HFF-Myc (cell line): ENCODE data around the gene ARHGAP21.
"Not testable (repeated sequence)": the region's sequence is repeated elsewhere in the genome, so short reads cannot be mapped to it uniquely, and the experiment has no call there.

Source experiments
- DNase-seq: peaks from one replicate; pipeline ENCODE4 v3.0.0-alpha.2; 2011; ENCODE audit warnings: low read depth; ENCODE audit errors: extremely low read depth
- H3K4me3 ChIP-seq: replicated peaks from 2 replicates; pipeline ENCODE4 v1.5.1; 2011; ENCODE audit warnings: low read depth, mild to moderate bottlenecking, control low read depth, low read length
- TF ChIP-seq, protein P1 (sequence below): IDR thresholded peaks from 2 replicates; pipeline ENCODE4 v1.5.1; 2012; ENCODE audit warnings: mild to moderate bottlenecking, low read depth, low read length, control low read depth; ENCODE audit errors: missing control alignments

Gene ARHGAP21

DNA sequence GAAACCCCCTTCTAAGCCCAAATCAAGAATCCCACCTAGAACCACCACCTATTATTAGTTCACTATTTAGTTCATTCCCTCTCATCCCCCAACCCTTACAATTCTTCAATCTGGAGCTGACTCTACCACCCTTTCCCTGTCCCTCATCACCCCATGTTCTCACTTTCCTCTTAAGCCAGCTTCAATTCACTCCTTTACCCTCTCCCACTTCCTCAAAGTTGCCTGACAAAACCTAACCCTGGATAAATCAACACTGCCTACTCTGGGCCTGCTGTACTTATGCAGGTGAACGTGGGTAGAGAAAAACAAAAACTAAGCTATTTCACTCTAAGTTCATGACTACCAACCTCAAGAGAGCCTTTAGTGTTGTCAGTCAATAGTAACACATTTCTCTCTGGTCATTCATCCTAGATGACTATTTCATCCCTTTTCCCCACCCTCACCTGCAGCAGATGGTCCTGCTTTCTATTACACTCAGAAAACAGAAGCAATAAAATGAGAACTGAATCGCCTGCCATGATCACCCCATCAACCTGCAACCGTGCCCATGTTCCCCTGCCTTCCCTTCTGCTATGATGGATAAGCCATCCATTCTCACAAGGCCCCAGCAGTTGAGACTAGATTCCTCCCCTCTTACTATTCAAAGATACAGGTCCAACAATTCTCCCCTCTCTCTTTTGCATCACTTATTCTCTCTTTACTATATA lies 52.6 kb downstream of the ARHGAP21 start:
- no peak for DNase-seq
- no peak overlapping the region for H3K4me3 ChIP-seq
- TF ChIP-seq, protein P1, sequence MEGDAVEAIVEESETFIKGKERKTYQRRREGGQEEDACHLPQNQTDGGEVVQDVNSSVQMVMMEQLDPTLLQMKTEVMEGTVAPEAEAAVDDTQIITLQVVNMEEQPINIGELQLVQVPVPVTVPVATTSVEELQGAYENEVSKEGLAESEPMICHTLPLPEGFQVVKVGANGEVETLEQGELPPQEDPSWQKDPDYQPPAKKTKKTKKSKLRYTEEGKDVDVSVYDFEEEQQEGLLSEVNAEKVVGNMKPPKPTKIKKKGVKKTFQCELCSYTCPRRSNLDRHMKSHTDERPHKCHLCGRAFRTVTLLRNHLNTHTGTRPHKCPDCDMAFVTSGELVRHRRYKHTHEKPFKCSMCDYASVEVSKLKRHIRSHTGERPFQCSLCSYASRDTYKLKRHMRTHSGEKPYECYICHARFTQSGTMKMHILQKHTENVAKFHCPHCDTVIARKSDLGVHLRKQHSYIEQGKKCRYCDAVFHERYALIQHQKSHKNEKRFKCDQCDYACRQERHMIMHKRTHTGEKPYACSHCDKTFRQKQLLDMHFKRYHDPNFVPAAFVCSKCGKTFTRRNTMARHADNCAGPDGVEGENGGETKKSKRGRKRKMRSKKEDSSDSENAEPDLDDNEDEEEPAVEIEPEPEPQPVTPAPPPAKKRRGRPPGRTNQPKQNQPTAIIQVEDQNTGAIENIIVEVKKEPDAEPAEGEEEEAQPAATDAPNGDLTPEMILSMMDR, result no peak

DNA sequence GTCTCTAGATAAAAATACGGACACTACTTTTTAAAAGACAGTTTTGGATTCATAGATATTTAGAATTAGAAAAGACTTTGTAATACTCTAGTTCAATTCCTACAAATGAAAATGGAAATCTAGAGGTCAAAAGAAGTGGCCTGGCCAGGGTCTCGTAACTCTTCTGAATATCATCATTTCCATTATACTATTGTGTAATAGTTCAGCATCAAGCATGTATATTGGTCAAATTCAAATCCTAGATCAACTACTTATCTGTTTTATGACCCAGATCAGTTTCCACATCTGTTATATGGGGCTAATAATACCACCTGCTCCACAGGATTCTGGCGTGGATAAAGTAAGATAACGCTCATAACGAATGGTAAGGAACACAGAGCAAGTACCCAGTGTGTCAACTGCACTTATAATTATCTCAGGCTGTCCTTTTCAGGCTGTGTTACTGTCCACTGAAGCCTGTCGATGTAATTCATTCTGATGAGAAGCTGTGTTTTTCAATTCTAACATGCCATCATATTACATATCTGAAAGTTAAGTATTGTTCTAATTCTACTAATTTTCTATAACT lies 54.3 kb downstream of the ARHGAP21 start:
- no peak overlapping the region for H3K4me3 ChIP-seq
- DNase-seq, result no peak
- TF ChIP-seq, protein P1, result no peak

DNA sequence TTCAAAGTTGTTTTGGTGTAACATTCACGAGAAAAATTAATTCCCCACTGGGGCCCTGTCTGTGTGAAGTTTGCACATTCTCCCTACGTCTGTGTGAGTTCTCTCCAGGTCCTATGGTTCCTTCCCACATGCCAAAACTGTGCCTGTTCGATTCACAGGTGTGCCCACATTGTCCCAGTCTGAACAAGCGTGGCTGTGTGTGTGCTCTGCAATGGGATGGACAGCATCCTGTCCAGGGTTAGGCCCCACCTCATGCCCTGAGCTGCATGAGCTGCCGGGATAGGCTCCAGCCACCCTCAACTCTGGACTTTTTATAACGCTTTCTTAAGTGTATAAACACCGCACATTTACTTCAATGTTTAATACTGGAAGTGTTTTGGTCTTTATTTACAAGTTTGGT lies 55.4 kb downstream of the ARHGAP21 start:
- TF ChIP-seq, protein P1, result no peak
- H3K4me3 ChIP-seq, result no peak overlapping the region
- no peak for DNase-seq

DNA sequence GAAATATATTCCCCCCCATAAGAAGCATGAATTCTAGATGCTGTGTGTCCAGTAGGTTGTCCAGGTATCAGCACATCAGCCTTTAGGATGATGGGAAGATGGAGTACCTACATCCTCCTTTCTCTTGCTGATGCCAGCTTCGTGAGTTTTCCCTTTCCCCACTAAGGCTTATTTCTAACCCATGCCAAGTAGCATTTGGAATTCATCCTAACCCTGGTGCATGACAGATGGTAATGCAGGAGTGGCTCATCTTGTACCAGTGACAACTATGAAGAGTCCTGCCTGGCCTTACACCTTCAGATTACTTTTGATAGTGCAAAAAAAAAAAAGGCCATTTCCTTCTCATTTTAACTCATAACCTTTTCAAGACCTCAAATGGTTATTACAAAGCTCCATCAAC lies 58.7 kb downstream of the ARHGAP21 start:
- no peak for DNase-seq
- TF ChIP-seq, protein P1, result no peak
- H3K4me3 ChIP-seq, result no peak overlapping the region

DNA sequence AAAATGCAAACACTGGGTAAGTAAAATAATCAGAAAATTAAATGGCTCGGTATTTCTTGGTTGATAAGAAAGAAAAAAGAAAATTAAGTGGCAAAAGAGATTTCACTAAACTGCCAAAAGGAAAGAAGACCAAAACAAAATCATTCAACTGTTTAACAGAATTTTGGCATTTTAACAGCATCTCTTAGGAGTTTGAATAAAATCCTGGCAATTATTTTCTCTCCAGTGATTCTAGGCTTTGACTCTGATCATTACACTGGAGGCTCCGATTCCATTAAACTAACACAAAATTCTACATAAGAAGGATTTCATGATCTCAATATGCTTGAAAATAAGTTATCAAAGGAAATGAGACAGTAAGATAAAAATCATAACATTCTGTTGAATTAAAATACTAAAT lies 62.3 kb downstream of the ARHGAP21 start:
- DNase-seq, result no peak
- no peak overlapping the region for H3K4me3 ChIP-seq
- TF ChIP-seq, protein P1, result no peak

DNA sequence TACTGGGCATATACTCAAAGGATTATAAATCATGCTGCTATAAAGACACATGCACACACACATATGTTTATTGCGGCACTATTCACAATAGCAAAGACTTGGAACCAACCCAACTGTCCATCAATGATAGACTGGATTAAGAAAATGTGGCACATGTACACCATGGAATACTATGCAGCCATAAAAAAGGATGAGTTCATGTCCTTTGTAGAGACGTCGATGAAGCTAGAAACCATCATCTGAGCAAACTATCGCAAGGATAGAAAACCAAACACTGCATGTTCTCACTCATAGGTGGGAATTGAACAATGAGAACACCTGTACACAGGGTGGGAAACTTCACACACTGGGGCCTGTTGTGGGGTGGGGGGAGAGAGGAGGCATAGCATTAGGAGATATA lies 65.4 kb downstream of the ARHGAP21 start:
- not testable (repeated sequence) for DNase-seq, H3K4me3 ChIP-seq

DNA sequence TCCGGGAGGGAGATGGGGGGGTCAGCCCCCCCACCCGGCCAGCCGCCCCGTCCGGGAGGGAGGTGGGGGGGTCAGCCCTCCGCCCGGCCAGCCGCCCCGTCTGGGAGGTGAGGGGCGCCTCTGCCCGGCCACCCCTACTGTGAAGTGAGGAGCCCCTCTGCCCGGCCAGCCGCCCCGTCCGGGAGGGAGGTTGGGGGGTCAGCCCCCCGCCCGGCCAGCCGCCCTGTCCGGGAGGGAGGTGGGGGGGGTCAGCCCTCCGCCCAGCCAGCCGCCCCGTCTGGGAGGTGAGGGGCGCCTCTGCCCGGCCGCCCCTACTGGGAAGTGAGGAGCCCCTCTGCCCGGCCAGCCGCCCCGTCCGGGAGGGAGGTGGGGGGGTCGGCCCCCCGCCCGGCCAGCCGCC lies 67.4 kb downstream of the ARHGAP21 start:
- H3K4me3 ChIP-seq, DNase-seq: not testable (repeated sequence)
